Gastroesophageal sphincter (tissue), 3 donors: ENCODE data around the gene TUBGCP3.

Source experiments
- EP300 ChIP-seq: sonication (generic); formaldehyde crosslinking; IDR thresholded peaks from one replicate; pipeline ENCODE4 v1.6.1; 2017; ENCODE audit warnings: antibody characterized with exemption, mild to moderate bottlenecking
- POLR2A ChIP-seq, 2 donors: fragments of 450-650 bp; IDR thresholded peaks; one replicate each; pipeline ENCODE4 v1.6.1; 2017; ENCODE audit warnings: antibody characterized with exemption in 2 of 2, mild to moderate bottlenecking in 2 of 2, moderate library complexity in 1 of 2
- TF ChIP-seq, protein P1 (sequence below), 4 experiments: fragments of 200-600 bp in 2 of 4; fragments of 450-650 bp in 2 of 4; sonication (generic) in 1 of 4; IDR thresholded peaks; one replicate each; pipeline ENCODE4 v1.5.1; 2017 to 2019; ENCODE audit warnings: antibody characterized with exemption in 4 of 4, mild to moderate bottlenecking in 2 of 4, moderate library complexity in 2 of 4

DNA sequence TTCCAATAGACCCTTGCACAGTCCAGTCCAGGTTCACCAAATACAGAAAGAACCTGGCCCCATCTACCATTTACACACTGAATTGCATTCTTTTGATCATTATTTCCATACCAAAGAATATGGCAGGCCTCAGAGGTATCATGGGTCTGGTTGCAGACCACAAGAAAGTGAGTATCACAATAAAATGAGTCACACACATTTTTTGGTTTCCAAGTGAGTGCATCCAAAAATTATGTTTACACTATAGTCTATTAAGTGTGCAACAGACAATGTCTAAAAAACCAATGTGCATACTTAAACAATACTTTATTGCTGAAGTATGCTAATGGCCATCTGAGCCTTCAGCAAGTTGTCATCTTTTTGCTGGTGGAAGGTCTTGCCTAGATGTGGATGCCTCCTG is 106.5 kb downstream of the TUBGCP3 start:
- TF ChIP-seq POLR2A (IDR thresholded peaks at IDR 0.05) (no peak), EP300 (no peak)
- TF ChIP-seq, protein P1, sequence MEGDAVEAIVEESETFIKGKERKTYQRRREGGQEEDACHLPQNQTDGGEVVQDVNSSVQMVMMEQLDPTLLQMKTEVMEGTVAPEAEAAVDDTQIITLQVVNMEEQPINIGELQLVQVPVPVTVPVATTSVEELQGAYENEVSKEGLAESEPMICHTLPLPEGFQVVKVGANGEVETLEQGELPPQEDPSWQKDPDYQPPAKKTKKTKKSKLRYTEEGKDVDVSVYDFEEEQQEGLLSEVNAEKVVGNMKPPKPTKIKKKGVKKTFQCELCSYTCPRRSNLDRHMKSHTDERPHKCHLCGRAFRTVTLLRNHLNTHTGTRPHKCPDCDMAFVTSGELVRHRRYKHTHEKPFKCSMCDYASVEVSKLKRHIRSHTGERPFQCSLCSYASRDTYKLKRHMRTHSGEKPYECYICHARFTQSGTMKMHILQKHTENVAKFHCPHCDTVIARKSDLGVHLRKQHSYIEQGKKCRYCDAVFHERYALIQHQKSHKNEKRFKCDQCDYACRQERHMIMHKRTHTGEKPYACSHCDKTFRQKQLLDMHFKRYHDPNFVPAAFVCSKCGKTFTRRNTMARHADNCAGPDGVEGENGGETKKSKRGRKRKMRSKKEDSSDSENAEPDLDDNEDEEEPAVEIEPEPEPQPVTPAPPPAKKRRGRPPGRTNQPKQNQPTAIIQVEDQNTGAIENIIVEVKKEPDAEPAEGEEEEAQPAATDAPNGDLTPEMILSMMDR (IDR thresholded peaks at IDR 0.05) = no peak
